Middle frontal gyrus (tissue), 1 donor: ENCODE measurements around the gene SP9.
"Not testable (repeated sequence)": the region's sequence is repeated elsewhere in the genome, so short reads cannot be mapped to it uniquely, and the experiment has no call there.

ENCODE experiments used
- DNase-seq: peaks from one replicate; pipeline ENCODE4 v3.0.0-alpha.2; 2015; ENCODE audit warnings: low spot score; ENCODE audit errors: extremely low spot score

SP9 gene

DNA sequence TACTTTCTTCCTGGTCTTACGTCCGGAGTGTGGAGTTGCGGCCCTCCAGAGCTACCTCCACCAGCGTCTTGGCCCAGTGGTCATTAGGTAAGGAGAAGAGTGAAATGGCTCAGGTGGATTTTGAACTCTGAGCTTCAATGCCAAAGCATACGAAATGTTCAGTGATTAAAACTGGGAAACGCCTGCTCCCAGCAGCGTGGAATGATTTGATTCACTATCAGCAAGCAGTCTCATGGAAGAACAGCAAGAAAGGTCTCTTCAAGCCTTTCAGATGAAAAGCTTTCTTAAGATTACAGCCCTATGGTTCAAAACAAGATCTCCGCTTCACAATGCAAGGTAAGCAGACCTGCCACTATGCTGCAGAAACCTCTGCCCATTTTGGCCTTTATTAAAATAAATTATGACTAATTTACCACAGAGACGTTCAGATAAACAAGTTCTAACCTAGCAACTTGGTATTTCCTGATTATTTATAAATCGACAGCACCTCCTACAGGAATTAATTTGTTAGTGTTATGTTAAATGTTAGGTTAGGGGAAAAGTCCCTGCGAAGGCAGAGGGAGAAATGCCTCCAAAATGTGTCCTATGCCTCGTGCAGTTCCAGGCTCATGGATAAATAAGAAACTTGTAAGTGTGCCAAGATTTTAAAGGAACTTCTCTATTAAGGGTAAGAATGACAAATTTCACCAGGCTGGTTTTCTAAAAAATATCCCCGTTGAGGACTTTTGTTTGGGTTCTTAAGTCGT is 10.1 kb downstream of the SP9 start:
- DNase-seq = no peak

DNA sequence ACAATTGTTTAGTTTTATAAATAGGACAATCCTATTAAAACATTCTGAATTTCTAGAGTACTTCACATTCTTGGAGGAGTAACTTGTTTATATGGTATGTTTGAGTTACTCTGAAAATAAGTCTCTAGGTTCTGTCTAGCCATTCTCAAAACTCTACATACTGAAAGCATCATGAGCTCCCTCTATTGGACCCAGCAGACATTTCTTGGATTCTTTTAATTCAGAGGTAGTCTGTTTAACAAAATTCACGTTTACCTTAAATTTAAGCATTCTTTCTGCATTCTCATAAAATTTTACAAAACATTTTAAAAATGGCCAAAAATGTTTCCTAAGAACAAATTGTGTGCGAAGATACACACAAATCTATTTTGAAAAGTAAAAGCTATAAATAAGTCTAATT is 15.3 kb downstream of the SP9 start:
- peak; percentile 29 for DNase-seq

DNA sequence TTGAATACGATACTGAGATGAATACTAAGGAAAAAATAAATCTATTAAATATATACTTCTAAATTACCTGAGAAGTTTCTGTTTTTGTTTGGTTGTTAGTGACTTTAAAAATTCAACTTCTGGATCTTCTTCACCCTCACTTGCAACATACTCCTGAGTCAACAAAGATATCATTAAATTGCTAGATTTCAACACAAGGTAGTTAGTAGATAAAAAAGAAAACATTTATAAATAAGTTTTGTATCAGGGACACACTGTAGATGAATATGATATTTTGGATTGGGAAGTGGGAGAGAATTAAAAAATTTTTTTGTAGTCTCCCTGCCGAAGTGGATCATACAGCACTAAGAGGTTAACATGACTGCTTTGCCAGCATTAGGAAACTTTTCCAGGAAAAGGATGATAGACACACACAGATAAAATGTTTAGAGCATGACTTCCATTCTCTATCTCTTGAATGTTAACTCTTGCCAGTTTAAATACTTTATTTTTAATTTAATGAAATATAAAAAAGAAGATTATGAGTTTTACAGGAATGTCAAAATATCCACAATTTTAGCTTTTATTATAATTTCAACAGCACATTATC is 15.9 kb downstream of the SP9 start:
- no peak for DNase-seq

DNA sequence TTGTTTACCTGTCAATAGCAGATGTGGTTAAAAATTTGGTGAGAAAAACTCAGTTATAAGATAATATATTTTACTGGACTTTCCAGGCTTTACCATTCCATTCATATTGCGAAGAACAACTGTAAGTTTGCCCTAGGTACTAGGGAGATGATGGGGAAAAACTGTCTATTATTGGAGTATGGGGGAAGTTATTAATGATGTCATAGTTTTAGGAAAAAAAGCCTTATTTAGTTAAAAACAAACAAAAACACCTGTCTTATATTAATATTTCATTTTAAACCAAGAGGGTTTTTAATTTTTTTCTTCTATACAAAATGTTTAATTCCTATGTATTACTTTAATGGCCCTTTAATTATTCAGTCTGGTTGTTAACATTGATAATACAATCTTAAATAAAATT is 18.2 kb downstream of the SP9 start:
- DNase-seq = no peak

DNA sequence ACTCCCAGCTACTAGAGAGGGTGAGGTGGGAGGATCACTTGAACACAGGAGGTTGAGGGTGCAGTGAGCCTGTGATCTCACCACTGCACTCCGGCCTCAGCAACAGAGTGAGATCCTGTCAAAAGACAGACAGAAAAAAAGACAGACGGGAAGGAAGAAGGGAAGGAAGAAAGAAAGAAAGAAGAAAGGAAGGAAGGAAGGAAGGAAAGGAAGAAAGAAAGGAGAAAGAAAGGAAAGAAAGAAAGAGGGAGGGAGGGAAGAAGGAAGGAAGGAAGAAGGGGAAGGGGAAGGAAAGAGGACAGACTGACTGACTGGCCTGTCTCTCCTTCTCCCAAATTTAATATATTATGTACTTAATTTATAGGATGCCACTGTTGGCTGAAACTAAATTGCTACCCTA is 21.6 kb downstream of the SP9 start:
- no peak for DNase-seq

DNA sequence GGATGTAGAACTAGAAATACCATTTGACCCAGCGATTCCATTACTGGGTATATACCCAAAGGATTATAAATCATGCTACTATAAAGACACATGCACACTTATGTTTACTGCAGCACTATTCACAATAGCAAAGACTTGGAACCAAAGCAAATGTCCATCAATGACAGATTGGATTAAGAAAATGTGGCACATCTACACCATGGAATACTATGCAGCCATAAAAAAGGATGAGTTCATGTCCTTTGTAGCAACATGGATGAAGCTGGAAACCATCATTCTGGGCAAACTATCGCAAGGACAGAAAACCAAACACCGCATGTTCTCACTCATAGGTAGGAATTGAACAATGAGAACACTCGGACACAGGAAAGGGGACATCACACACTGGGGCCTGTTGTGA is 24.9 kb downstream of the SP9 start:
- DNase-seq = not testable (repeated sequence)

DNA sequence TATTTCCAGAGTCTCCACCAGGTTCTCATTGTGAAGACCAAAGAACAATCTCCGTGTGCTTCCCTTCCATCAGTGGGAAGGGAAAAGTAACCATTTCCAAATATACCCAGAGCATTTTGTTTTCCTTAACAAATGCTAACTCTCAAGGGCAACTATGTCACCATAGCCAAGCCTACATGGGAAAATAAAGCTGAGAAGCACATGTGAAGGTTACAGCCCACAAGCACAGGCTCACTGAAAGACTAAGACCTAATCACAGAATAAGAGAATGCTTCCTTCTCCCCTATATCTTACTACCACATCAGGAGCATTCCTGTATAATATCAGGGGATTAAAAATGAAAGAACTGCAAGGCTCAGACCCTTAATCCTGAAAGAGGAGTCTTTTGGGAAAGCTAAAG is 28.2 kb downstream of the SP9 start:
- DNase-seq = no peak

DNA sequence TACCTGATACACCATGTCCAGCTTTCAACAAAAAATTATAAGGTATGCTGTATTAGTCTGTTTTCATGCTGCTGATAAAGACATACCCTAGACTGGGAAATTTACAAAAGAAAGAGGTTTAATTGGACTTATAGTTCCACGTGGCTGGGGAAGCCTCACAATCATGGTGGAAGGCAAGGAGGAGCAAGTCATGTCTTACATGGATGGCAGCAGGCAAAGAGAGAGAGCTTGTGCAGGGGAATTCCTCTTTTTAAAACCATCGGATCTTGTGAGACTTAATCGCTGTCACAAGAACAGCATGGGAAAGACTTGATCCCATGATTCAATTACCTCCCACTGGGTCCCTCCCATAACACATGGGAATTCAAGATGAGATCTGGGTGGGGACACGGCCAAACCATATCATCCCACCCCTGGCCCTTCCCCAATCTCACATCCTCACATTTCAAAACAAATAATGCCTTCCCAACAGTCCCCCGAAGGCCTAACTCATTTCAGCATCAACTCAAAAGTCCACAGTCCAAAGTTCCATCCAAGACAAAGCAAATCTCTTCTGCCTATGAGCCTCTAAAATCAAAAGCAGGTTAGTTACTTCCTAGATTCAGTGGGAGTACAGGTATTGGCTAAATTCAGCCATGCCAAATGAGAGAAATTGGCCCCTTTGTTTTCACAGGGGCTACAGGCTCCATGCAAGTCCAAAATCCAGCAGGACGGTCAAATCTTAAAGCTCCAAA is 28.9 kb downstream of the SP9 start:
- DNase-seq = not testable (repeated sequence)

DNA sequence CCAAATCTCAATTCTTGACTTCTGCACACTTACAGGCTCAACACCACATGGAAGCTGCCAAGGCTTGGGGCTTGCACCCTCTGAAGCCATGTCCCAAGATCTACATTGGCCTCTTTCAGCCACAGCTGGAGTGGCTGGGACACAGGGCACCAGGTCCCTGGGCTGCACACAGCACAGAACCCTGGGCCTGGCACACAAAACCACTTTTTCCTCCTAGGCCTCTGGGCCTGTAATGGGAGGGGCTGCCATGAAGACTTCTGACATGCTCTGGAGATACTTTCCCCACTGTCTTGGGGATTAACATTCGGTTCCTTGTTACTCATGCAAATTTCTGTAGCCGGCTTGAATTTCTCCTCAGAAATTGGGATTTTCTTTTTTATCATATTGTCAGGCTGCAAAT is 29.9 kb downstream of the SP9 start:
- DNase-seq = no peak

DNA sequence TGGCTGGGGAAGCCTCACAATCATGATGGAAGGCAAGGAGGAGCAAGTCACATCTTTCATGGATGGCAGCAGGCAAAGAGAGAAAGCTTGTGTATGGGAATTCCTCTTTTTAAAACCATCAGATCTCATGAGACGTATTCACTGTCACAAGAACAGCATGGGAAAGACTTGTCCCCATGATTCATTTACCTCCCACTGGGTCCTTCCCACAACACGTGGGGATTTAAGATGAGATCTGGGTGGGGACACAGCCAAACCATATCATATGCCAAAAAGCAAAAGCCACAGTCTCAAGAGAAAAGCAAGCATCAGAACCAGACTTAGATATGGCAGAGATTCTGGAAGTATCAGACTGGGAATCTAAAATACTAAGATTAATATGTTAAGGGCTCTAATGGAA is 30.8 kb downstream of the SP9 start:
- no peak for DNase-seq

DNA sequence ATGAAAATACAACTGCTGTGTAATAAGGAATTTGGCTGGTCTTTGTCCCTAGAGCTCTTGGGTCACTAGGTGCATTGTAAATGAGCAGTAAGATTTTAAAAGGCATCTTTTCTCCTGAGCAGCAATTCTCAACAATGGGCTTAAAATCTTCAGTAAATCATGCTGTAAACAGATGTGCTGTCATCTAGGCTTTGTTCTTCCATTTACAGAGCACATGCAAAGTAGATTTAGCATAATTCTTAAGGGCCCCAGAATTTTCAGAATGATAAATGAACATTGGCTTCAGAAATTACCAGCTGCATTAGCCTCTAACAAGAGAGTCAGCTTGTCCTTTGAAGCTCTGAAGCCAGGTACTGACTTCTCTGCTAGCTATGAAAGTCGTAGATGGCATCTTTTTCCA is 33.9 kb downstream of the SP9 start:
- no peak for DNase-seq

DNA sequence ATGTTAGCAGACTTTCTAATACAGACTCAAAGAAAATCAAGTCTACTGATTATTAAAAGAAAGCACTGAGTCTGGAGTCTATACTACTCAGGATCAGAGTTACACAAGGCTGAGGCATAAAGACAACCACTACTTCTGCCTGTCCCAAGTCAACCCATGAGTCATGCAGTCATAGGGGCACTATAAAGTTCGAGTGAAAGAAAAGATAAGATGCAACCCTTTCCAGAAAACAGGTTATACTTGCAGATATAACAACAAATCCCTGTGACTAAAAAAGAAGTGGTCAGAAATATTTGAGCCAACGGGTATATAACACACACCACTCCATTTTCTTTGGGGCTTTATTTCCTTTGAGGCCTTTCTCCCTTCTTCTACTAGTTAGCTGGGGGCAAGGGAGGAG is 42.2 kb downstream of the SP9 start:
- no peak for DNase-seq

DNA sequence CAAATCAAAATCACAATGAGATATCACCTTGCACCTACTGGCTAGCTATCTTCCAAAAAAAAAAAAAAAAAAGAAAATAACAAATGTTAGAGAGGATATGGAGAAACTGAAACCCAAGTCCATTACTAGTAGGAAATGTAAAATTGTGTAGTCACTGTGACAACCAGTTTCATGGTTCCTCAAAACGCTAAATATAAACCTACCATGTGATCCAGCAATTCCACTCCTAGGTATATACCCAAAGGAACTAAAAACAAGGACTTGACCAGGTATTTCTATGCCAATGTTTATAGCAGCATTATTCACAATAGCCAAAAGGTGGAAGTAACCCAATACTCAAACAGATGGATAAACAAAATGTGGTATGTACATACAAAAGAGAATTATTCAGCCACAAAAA is 49.0 kb downstream of the SP9 start:
- DNase-seq = no peak

DNA sequence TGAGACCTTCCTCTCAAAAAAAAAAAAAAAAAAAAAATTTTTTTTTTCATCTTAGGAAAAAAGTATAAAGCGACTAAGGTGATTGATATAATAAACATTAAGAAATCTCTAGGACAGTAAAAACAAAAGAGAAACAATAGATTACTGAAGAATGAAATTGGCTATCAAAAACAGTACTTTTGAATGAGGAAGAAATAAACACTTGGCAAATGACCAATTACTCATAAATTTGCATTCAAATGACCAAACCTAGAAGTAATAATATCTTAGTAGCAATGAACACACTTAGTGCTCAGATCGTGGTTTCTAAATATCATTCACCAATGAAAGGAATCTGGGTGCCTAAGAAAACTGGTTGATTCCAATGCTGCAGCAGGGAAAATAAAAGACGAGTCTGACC is 50.4 kb downstream of the SP9 start:
- no peak for DNase-seq
